ENCODE results near the gene NDUFA12.

The NDUFA12 gene

DNA sequence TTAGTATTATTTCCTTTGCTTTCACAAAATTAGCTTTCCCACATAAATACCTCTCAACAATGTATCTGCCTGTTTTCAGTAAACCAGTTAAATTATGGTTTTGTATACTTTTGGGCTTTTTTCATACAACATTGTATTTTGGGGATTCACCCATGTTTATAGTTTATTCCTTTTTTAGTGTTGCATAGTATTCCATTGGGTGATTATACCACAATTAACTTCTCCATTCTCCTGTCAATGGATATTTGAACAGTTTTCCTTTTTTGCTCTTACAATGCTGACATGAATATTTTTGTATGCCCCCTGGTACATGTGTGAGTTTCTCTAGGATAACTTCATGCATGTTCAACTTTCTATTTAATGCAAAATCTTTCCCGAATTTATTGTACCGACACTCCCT is 12.6 kb upstream of the NDUFA12 start:
- TF ChIP-seq, protein P1, sequence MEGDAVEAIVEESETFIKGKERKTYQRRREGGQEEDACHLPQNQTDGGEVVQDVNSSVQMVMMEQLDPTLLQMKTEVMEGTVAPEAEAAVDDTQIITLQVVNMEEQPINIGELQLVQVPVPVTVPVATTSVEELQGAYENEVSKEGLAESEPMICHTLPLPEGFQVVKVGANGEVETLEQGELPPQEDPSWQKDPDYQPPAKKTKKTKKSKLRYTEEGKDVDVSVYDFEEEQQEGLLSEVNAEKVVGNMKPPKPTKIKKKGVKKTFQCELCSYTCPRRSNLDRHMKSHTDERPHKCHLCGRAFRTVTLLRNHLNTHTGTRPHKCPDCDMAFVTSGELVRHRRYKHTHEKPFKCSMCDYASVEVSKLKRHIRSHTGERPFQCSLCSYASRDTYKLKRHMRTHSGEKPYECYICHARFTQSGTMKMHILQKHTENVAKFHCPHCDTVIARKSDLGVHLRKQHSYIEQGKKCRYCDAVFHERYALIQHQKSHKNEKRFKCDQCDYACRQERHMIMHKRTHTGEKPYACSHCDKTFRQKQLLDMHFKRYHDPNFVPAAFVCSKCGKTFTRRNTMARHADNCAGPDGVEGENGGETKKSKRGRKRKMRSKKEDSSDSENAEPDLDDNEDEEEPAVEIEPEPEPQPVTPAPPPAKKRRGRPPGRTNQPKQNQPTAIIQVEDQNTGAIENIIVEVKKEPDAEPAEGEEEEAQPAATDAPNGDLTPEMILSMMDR (conservative IDR thresholded peaks at IDR 0.05; ENCODE audit: control insufficient read depth, insufficient read depth, low read depth, low read length) = no peak
- DNase-seq (ENCODE audit: low read depth) = no peak

DNA sequence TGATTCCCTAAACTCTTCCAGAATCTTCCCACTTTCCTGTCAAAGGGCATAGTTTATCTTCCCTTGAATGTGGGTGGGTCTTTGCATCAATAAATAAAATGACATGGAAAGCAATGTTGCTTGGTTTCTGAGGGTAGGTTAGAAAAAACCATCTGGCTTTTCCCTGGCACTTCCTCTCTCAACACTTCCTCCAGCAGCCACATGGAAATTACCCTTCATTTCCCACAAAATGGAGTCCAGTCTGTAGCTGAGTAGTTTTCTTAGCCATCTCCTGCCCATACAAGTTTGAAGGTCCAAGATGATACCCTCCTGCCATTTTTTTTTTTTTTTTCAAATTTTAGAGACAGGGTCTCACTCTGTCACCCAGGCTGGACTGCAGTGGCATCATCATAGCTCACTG is 11.1 kb upstream of the NDUFA12 start:
- no peak overlapping the region for H3K4me3 ChIP-seq (ENCODE audit: control insufficient read depth, low read depth, low read length)
- DNase-seq (ENCODE audit: low read depth) = no peak
- TF ChIP-seq, protein P1 (conservative IDR thresholded peaks at IDR 0.05; ENCODE audit: control insufficient read depth, insufficient read depth, low read depth, low read length) = no peak

More for the DNA sequence above, 12.6 kb upstream of the NDUFA12 start:
- H3K4me3 ChIP-seq (ENCODE audit: control insufficient read depth, low read depth, low read length) = no peak overlapping the region

DNA sequence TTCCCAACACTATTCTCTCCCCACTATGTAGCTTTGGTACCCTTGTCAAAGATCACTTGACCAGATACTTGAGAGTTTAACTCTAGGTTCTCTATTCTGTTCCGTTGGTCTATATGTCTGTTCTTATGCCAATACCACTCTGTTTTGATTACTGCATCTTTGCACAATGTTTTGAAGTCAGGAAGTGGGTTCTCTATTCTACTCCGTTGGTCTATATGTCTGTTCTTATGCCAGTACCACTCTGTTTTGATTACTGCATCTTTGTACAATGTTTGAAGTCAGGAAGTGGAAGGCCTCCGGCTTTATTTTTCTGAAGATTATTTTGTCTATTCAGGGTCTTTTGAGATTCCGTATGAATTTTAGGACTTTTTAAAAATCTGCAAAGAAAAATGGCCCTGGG is 2.7 kb upstream of the NDUFA12 start:
- DNase-seq (ENCODE audit: low read depth) = no peak
- H3K4me3 ChIP-seq (ENCODE audit: control insufficient read depth, low read depth, low read length) = no peak overlapping the region
- TF ChIP-seq, protein P1 (conservative IDR thresholded peaks at IDR 0.05; ENCODE audit: control insufficient read depth, insufficient read depth, low read depth, low read length) = no peak

DNA sequence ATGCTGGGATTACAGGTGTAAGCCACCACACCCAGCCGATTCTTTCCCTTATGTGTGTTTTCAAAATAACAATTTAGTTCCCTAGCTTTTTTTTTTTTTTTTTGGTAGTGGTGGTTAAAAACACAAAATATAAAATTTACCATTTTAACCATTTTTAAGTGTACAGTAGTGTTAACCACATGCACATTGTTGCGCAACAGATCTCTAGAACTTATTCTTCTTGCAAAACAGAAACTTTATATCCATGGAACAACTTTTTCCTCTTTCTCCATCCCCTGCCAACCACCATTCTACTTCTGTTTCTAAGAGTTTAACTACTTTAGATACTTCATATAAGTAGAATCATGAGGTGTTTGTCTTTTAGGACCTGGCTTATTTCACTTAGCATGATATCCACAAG is 1.1 kb upstream of the NDUFA12 start:
- peak; percentile 59 for DNase-seq (ENCODE audit: low read depth)
- H3K4me3 ChIP-seq (ENCODE audit: control insufficient read depth, low read depth, low read length) = no peak overlapping the region
- TF ChIP-seq, protein P1 (conservative IDR thresholded peaks at IDR 0.05; ENCODE audit: control insufficient read depth, insufficient read depth, low read depth, low read length) = no peak

DNA sequence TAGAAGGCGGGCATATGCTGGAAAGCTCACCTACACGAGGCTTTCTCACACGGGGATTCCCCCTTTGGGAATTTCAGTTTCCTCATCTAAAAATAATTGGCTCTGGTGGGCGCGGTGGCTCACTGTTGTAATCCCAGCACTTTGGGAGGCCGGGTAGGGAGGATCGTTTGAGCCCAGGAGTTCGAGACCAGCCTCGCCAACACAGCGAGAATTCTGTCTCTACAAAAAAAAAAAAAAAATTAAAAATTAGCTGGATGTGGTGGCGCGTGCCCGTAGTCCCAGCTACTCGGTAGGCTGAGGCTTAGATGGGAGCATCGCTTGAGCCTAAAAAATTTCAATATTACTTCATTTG is 400 bp upstream of the NDUFA12 start:
- H3K4me3 ChIP-seq (ENCODE audit: control insufficient read depth, low read depth, low read length) = peak overlapping the region; percentile 90
- TF ChIP-seq, protein P1 (conservative IDR thresholded peaks at IDR 0.05; ENCODE audit: control insufficient read depth, insufficient read depth, low read depth, low read length) = no peak
- DNase-seq (ENCODE audit: low read depth) = no peak

DNA sequence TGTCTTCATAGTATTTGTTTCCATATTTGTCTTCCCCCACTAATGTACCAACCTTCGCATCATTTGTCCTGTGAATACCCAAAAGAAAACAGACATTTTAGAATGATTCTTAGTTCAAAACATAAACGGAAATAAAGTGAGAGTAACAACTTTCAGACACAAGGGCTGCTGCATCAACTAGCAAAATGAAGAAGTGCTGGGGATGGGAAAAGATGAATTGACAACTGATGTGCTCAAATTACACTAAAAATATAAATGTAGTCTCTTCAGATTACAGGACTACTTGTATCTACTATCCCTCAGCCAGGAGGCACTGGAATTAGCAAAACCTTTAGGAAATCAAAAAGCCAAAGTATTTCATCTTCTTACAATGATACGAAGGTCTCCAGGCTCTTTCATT is 743 bp downstream of the NDUFA12 start:
- DNase-seq (ENCODE audit: low read depth) = no peak
- H3K4me3 ChIP-seq (ENCODE audit: control insufficient read depth, low read depth, low read length) = peak overlapping the region; percentile 90
- TF ChIP-seq, protein P1 (conservative IDR thresholded peaks at IDR 0.05; ENCODE audit: control insufficient read depth, insufficient read depth, low read depth, low read length) = no peak

DNA sequence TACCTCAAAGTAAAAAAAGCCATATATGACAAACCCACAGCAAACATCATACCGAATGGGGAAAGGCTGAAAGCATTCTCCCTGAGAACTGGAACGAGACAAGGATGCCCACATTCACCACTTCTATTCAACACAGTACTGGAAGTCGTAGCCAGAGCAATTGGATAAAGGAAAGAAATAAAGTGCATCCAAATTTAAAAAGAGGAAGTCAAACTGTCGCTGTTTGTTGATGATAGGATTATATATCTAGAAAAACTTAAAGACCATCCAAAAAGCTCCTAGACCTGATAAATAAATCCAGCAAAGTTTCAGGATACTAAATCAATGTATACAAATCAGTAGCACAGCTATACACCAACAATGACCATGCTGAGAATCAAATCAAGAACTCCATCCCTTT is 5.2 kb downstream of the NDUFA12 start:
- no peak overlapping the region for H3K4me3 ChIP-seq (ENCODE audit: control insufficient read depth, low read depth, low read length)
- no peak for DNase-seq (ENCODE audit: low read depth)
- TF ChIP-seq, protein P1 (conservative IDR thresholded peaks at IDR 0.05; ENCODE audit: control insufficient read depth, insufficient read depth, low read depth, low read length) = no peak

Data from fibroblast of mammary gland (primary cell).